OCI-LY3 (cell line): ENCODE results near the gene EFNA3.

ENCODE experiments used
- H2AFZ ChIP-seq: fragments of 200-600, 300-600 bp; shearing (Covaris generic); 2 replicates; pipeline ENCODE4 v1.6.0; 2014; ENCODE audit warnings: antibody characterized with exemption, low read depth, low read length
- H3K27ac ChIP-seq: fragments of 200-600, 300-600 bp; sonication (generic); 2 replicates; pipeline ENCODE4 v1.5.1; 2014; ENCODE audit warnings: mild to moderate bottlenecking, low read length, moderate library complexity, mixed read lengths
- H3K27me3 ChIP-seq: fragments of 200-600, 300-600 bp; sonication (generic); 2 replicates; pipeline ENCODE4 v1.6.1; 2014; ENCODE audit warnings: low read depth, low read length, mixed read lengths
- H3K36me3 ChIP-seq: fragments of 200-600, 300-600 bp; sonication (generic); replicated peaks from 2 replicates; pipeline ENCODE3; 2014; ENCODE audit warnings: low read depth, low read length, mixed read lengths
- H3K4me1 ChIP-seq: fragments of 300-600, 200-600 bp; sonication (generic); 2 replicates; pipeline ENCODE4 v1.6.1; 2014; ENCODE audit warnings: low read length, mixed read lengths
- H3K4me2 ChIP-seq: fragments of 200-600, 300-600 bp; sonication (generic); 2 replicates; pipeline ENCODE4 v1.6.1; 2014; ENCODE audit warnings: low read length, mixed read lengths
- H3K4me3 ChIP-seq: fragments of 300-600, 200-600 bp; sonication (generic); 2 replicates; pipeline ENCODE4 v1.5.1; 2014; ENCODE audit warnings: antibody characterized with exemption, mild to moderate bottlenecking, low read length, moderate library complexity
- H3K79me2 ChIP-seq: fragments of 300-600, 200-600 bp; shearing (Covaris generic); 2 replicates; pipeline ENCODE4 v1.6.1; 2014; ENCODE audit warnings: mild to moderate bottlenecking, low read length, mixed read lengths
- H3K9ac ChIP-seq: fragments of 300-600, 200-600 bp; shearing (Covaris generic); 2 replicates; pipeline ENCODE4 v1.6.0; 2014; ENCODE audit warnings: mild to moderate bottlenecking, low read length, moderate library complexity
- H3K9me3 ChIP-seq: fragments of 200-600, 300-600 bp; shearing (Covaris generic); 2 replicates; pipeline ENCODE4 v1.6.1; 2014; ENCODE audit warnings: low read length, mixed read lengths; ENCODE audit not compliant: insufficient read depth
- H4K20me1 ChIP-seq: fragments of 200-600, 300-600 bp; sonication (generic); 2 replicates; pipeline ENCODE4 v1.6.1; 2016; ENCODE audit warnings: low read length, mixed read lengths; ENCODE audit not compliant: insufficient read depth
- CTCF ChIP-seq: fragments of 200-600, 300-600 bp; sonication (generic); IDR thresholded peaks from 2 replicates; pipeline ENCODE4 v1.5.1; 2014; ENCODE audit warnings: antibody characterized with exemption, low read length, low read depth
- EZH2phosphoT487 ChIP-seq: fragments of 200-600 bp; shearing (Covaris generic); IDR thresholded peaks from 2 replicates; pipeline ENCODE4 v1.6.1; 2018; ENCODE audit warnings: antibody characterized with exemption, mixed run types, low read depth

The EFNA3 gene

GRCh38 chr1:155133799-155134281 is 55.2 kb downstream of the EFNA3 start:
- Histone ChIP-seq H3K4me1 (peaks cover 17% of the 10 kb centered on the region), H3K9me3 (no peaks in the 10 kb centered on the region), H3K79me2 (peaks cover 28% of the 10 kb centered on the region), H3K4me3 (no peak overlapping the region), H2AFZ (no peak overlapping the region), H3K27ac (no peak overlapping the region), H3K9ac (no peak overlapping the region), H3K4me2 (no peak overlapping the region), H3K27me3 (peaks cover 3% of the 10 kb centered on the region; the same call in 1 of the 2 replicates), H4K20me1 (no peaks in the 10 kb centered on the region), H3K36me3 (peaks cover 14% of the 10 kb centered on the region)
- no peak for TF ChIP-seq EZH2phosphoT487
- TF ChIP-seq CTCF, result no peak

- Histone ChIP-seq H3K27me3 (no peaks in the 10 kb centered on the region), H3K9me3 (no peaks in the 10 kb centered on the region), H3K4me3 (peak overlapping the region; percentile 92; the same call in 1 of the 2 replicates), H3K4me2 (peak overlapping the region; percentile 97), H3K27ac (no peak overlapping the region), H3K36me3 (peaks cover 14% of the 10 kb centered on the region), H3K9ac (no peak overlapping the region), H2AFZ (no peak overlapping the region), H3K4me1 (peaks cover 17% of the 10 kb centered on the region), H4K20me1 (no peaks in the 10 kb centered on the region), H3K79me2 (peaks cover 30% of the 10 kb centered on the region)
- no peak for TF ChIP-seq EZH2phosphoT487
- TF ChIP-seq CTCF, result no peak
Measured at GRCh38 chr1:155134322-155134721, 55.7 kb downstream of the EFNA3 start.

GRCh38 chr1:155134880-155135414 is 56.3 kb downstream of the EFNA3 start:
- H3K9ac ChIP-seq, result peak overlapping the region; percentile 97
- no peaks in the 10 kb centered on the region for H3K9me3 ChIP-seq
- H3K4me3 ChIP-seq, result peak overlapping the region; percentile 92
- H3K27ac ChIP-seq, result peak overlapping the region; percentile 61
- H3K27me3 ChIP-seq, result no peaks in the 10 kb centered on the region
- TF ChIP-seq CTCF (no peak), EZH2phosphoT487 (no peak)
- H3K79me2 ChIP-seq, result peaks cover 37% of the 10 kb centered on the region
- peaks cover 19% of the 10 kb centered on the region for H3K4me1 ChIP-seq
- H3K36me3 ChIP-seq, result peaks cover 14% of the 10 kb centered on the region
- no peaks in the 10 kb centered on the region for H4K20me1 ChIP-seq
- peak overlapping the region; percentile 87; the same call in 1 of the 2 replicates for H2AFZ ChIP-seq
- peak overlapping the region; percentile 97 for H3K4me2 ChIP-seq

GRCh38 chr1:155135415-155136028 is 56.9 kb downstream of the EFNA3 start, which contains the start of gene SLC50A1:
SLC50A1 (plus strand) TSS chr1:155135852; CDS start chr1:155135912, 60 bp downstream.
- TF ChIP-seq EZH2phosphoT487 (no peak), CTCF (no peak)
- no peaks in the 10 kb centered on the region for H4K20me1 ChIP-seq
- H3K4me2 ChIP-seq, result peak within 1 kb of the TSS; percentile 97
- peaks cover 19% of the 10 kb centered on the region for H3K4me1 ChIP-seq
- H3K27ac ChIP-seq, result peak within 1 kb of the TSS; percentile 75
- H3K9ac ChIP-seq, result peak within 1 kb of the TSS; percentile 97
- H3K79me2 ChIP-seq, result peaks cover 41% of the 10 kb centered on the region
- H3K36me3 ChIP-seq, result peaks cover 14% of the 10 kb centered on the region
- no peaks in the 10 kb centered on the region for H3K27me3 ChIP-seq
- no peaks in the 10 kb centered on the region for H3K9me3 ChIP-seq
- peak within 1 kb of the TSS; percentile 87 for H2AFZ ChIP-seq
- peak within 1 kb of the TSS; percentile 92 for H3K4me3 ChIP-seq
